HG03097 (cell line): Measurements from ENCODE around the gene AAMP.

ENCODE experiments used
- ATAC-seq: cut with Tn5 transposase; IDR thresholded peaks from one replicate; pipeline ENCODE4 v1.9.1; 2021; ENCODE audit not compliant: unreplicated experiment, low FRiP score

The AAMP gene

GRCh38 chr2:218261423-218262236, 8.3 kb downstream of the AAMP start:
- ATAC-seq = no peak

- ATAC-seq = no peak
Measured at GRCh38 chr2:218260742-218261422, 9.1 kb downstream of the AAMP start, which contains the start of gene GPBAR1. TSS of gene GPBAR1 (plus strand) at chr2:218261015. CDS start at chr2:218262725, 1,710 bp downstream.

- no peak for ATAC-seq
Measured at GRCh38 chr2:218260166-218260565, 9.8 kb downstream of the AAMP start.

GRCh38 chr2:218259099-218259961, 10.6 kb downstream of the AAMP start:
- ATAC-seq = no peak

GRCh38 chr2:218257390-218257981, 12.5 kb downstream of the AAMP start:
- ATAC-seq = peak; percentile 55

GRCh38 chr2:218256612-218257350, 13.2 kb downstream of the AAMP start:
- ATAC-seq = no peak

GRCh38 chr2:218255446-218255845, 14.5 kb downstream of the AAMP start:
- ATAC-seq = no peak

- ATAC-seq = no peak
Measured at GRCh38 chr2:218253232-218253625, 16.7 kb downstream of the AAMP start.

GRCh38 chr2:218252509-218253231, 17.3 kb downstream of the AAMP start:
- ATAC-seq = no peak

- no peak for ATAC-seq
Measured at GRCh38 chr2:218249691-218250090, 20.2 kb downstream of the AAMP start.

GRCh38 chr2:218245214-218245613, 24.7 kb downstream of the AAMP start:
- no peak for ATAC-seq

- no peak for ATAC-seq
Measured at GRCh38 chr2:218244665-218245064, 25.3 kb downstream of the AAMP start.

GRCh38 chr2:218244204-218244603, 25.7 kb downstream of the AAMP start:
- no peak for ATAC-seq

GRCh38 chr2:218238887-218239286, 31.1 kb downstream of the AAMP start:
- no peak for ATAC-seq

- ATAC-seq = no peak
Measured at GRCh38 chr2:218236829-218237228, 33.1 kb downstream of the AAMP start.

GRCh38 chr2:218235017-218235416, 34.9 kb downstream of the AAMP start:
- no peak for ATAC-seq

- ATAC-seq = no peak
Measured at GRCh38 chr2:218234521-218234920, 35.4 kb downstream of the AAMP start.

GRCh38 chr2:218233543-218233942, 36.4 kb downstream of the AAMP start:
- ATAC-seq = no peak

- peak; percentile 58 for ATAC-seq
Measured at GRCh38 chr2:218230882-218231281, 39.1 kb downstream of the AAMP start.
